Stimulated activated CD8-positive, alpha-beta memory T cell treated with anti-CD3 and anti-CD28 coated beads, Interleukin-12 subunit alpha, Interleukin-12 subunit beta, amount 100 ng/mL, for 24 hours (primary cell): ENCODE measurements around the gene DNER.

ENCODE experiments used
- DNase-seq: peaks from one replicate; pipeline ENCODE4 v3.0.0-alpha.2; 2020; ENCODE audit errors: extremely low read depth

The DNER gene

DNA sequence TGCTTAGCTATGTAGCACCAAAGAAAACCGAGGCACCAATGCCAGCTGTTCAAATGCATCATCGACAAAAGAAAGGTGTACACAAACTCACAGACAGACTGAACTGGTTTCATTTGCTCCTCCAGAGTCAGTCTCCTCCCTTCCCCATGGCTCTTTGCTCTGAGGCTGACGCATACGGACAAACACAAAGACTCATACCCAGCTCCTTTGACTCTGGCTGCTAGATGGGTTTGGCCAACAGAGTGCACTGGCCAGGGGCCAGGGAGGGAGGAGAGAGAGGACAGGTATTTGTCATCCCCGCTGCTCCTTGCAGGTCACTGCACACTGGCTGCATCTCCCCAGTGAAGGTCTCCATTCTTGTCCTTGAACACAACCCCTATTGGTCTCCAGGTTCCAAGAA lies 40.7 kb downstream of the DNER start:
- no peak for DNase-seq

DNA sequence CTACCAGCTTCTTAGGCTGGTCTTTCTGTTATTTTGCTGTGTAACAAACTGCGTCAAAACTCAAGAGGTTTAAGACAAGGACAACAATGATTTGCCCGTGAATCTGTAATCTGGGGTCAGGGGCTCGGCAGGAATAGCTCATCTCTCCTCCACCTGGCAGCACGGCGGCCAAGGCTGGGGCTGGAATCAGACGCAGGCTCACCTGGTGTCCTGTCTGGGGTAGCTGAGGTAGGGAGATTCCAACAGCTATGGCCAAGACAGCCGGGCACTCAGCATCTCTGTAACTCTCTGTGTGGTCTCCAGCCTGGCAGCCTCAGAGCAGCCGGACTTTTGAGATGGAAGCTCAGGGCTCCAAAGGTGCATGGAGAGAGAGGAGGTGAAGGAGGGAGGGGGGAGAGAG lies 42.3 kb downstream of the DNER start:
- DNase-seq = no peak

DNA sequence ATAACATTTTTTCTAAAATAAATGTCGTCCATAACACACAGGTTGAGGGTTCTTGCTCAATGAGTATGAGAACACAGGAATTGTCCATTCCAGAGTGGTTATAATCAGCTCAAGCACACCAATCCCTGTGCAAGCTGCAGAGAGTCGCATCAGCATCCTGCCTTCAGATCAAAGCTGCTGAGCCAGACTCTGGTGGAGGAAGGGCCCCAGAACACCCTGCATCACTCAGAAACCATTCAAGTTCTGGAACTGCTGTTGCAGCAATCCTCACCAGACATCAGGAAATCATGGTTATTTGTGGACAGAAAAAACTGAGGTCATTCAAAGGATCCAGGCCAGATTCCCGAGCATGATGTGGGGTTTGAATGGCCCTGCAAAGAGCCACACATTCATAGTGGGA lies 44.5 kb downstream of the DNER start:
- DNase-seq = no peak

DNA sequence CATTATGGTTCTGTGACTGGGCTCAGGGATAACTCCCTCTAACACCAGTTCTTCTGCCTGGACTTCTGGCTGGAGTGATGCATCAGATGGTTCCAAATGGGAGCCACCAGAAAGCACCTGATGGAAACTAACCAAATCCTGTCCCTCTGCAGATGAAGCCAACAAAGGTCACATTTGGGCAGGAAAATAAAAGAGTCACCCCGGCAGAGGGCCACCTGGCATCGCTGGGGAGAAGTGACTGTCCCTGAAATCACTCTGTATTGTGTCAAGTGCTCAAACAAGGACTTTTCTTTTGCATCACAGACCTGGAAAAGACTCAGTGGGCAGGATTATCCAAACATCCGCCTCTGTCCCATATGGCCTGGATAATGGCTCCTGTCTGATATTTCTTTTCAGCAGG lies 47.5 kb downstream of the DNER start:
- no peak for DNase-seq

DNA sequence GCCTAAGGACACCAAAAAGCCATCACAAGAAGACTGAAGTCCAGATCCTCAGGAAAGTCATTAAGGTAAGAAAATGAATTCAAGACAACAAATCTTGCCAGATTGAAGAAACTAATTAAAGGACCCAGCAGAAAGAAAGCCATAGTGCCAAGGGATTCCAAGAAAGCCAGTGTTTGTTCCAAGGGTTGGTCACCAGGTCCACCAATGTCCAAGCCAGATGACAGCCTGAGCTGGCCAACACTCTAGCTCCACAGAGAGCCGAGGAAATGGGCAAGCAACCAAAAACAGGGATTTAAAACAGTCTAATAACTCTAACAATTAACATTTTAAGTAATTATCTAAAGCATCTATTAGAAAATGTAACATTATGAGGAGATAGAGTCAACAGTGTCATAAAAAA lies 49.2 kb downstream of the DNER start:
- DNase-seq = no peak

DNA sequence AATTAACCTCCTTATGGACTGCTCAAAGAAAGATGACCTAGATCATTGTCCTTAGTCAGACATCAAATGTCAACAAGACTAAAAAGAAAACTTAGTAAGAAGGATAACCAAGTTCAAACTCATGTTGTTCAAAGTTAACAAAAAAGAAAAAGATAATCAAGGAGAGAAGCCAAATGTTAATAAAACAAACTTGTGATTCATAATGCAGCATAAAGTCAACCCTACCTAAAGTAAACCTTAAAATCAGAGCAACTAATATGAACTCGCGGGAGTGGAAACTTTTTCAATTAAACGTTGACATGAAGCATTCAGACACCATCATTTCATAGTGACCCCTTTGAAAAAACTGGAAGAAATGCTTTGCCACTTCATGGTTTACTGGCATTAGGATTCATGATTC lies 52.9 kb downstream of the DNER start:
- no peak for DNase-seq

DNA sequence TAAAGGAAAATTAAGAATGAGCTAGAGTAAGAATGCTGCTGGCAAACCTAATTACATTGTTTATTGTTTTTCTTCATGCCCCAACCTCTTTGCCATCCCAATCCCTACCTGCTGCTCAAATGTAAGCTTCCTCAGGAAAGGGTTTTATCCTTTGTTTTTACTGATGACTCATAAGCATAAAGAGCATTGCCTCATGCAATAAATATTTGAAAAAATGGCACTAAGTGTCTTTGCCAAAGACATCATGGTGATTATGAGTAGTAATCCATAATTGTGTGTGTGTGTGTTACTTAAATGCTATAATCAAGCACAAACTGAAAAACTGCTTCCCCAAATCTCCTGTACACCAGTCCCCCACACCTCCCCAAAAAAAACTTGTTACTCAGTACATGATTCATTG lies 53.4 kb downstream of the DNER start:
- no peak for DNase-seq

DNA sequence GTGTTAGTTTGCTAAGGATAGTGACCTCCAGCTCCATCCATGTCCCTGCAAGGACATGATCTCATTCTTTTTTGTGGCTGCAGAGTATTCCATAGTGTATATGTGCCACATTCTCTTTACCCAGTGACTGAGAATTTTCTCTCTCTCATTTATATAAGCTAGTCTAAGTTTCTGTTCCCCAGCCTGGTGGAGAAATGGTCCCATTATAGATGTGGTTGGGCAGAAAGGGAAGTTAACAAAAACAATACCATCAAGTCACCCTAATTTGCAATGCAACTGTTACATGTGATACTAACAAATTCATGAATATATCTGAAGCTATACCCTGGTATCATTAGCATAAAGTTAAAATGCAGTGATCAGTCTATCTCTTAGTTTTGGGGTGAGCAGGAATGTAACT lies 54.0 kb downstream of the DNER start:
- DNase-seq = no peak

DNA sequence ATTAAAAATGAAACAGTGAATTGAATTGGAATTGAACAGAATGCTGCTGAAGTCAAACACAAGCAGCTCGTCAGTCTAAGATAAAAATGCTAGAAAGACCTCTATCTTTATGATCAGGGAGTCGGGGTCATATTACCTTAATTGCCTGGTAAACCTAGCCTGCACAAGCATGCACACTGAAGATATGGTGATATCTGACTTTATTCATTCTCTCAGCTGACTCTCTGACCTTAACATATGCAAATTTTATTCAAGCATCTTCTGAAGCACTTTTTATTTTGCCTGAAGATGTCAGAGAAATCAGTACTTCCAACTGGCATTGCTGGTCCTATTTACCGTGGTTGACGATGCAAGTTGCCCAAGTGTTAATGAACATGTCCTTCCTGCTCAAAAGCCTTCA lies 56.4 kb downstream of the DNER start:
- no peak for DNase-seq

DNA sequence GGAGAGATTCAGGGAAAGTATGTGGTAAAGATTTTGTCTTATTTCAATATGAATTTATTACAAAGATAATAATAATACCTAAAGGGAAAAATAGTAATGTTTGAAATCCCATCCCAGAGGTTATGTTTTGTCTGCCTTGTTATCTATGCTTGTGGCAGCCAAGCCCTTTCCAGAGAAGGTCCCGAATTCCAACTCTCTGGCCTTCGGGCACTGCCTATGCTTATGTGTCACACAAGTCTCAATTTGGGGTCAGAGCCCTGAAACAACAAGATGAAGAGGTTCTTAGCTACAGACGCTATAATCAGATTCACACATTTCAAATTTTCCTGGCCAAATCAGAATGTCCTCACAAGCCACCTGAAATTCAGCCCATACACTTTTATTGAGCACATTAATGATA lies 59.9 kb downstream of the DNER start:
- DNase-seq = no peak

DNA sequence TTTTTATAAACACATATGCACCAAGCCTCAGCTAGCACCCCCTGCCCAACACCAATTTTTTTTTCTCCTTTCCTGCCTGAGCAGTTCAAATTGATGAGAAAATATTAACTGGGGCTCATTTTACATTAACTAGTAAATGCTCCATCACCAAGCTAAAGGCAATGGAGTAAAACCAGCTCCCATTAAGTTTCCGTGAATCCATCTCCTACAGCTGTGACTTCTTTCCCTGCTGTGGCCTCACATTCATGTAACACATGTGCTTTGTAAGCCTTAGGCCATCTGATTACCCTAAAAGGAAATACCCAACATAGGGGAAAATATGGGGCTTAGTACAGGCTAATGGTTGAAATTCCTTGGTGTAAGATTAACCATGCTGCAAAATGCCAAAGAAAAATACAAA lies 60.8 kb downstream of the DNER start:
- no peak for DNase-seq

DNA sequence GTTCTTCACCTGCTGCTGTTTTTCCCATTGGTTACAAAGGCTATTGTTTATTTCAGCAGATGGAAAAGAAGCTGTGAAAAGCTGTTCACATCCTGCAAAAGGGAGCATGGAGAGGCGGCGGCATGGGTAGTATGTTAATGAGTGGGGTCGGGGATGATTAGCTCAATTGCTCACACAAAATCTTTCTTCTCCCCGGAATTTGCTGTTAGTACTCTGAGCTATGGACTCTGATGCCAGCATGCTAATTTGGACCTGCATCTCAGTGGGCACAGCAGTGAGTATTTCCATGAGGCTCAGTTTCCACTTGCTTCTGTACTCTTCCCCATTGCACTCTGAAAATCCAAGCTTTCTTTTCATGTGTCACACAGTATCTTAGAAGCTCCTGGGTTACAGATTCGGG lies 61.6 kb downstream of the DNER start:
- no peak for DNase-seq

DNA sequence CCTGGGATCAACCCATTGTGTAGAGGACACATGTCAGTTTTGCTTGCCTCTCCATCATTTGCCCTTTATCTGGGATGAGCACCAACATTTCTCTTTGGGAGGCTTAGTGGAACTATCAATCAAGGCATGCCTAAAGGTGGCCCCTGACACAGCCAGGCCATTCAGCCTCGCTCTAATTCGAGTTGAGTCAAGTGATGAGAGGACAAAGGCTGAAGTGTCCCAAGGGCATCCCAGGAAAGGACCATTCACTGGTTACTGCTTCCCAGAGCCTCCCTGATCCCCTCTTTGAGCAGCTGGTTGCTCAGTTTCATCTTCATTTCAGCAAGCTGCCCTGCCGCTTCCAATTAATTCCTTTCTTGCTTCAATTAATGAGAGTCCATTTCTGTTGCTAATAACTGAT lies 63.5 kb downstream of the DNER start:
- no peak for DNase-seq

DNA sequence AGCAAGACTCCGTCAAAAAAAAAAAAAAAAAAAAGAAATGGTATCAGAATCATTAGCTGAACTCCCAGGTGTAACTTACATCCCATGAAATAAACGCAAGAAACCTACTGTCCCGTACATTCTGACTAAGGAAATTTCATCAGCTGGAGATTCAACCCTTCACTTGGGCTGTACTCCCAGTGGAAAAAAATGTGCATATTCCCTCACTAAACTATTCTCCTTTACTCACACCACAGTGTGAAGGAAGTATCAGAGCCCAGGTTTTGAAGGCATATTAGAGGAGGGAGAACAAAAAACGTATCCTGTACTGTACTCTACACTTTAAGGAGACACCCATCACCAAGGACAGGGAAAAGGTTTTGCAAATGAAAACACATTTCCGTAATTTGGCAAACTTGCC lies 64.3 kb downstream of the DNER start:
- DNase-seq = no peak

DNA sequence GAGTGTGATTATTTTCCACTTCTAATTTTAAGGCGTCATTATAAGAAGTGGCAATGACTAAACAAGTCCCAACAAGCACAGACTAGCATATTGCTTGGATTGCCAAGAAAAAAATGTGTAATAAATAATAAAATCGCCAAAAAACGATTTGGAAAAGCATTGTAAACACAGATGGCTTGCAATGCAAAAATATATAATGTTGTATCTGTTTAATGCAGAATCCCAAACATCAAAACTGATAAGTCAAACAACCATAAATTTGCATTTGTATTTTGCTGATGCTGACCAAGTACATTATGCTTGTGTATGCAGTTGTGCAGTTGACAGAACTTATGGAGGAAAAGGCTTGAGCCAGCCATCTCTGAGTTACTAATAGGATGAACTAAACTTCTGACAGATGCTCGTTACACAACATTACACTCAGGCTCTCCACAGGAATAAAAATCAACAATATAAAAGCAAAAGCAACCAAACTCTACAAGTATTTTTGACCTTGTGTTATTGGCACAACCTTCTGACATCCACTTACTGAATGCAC lies 68.1 kb downstream of the DNER start:
- DNase-seq = no peak

DNA sequence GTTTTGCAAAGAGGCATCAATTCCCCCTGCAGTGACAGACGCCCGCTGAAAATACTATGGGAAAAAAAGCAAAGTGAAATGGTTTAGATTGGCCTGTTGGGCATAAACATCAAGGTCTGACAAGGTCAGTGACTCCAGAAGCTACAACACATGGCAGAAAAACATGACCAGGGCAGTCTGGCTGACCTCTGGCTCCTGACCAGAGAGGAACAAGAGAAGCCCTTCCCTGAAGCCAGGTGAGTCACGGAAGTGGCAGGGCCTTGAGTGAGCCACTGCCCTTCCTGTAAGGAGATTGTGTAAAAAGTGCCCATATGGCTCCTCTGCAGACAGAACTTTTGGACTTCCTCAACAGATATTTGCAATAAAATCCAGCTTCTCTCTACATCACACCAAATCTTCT lies 72.0 kb downstream of the DNER start:
- no peak for DNase-seq

DNA sequence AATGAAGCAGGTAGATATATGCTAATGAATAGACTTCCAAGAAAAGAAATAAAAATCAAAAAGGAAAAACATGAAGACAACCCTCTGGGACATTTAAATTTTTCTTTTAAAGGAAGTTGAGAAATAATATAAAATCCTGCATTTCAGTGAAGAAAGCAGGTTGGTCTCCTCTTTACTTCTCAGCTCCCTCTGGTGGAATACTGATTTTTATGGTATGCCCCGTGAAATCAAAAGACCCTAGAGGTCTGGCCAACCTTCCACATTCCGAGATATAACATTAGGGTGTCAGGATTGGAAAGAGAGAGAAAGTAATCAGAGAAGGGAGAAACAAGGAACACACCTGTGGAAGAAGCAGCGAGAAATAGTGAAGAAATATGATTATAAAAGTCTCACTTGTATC lies 72.7 kb downstream of the DNER start:
- no peak for DNase-seq

DNA sequence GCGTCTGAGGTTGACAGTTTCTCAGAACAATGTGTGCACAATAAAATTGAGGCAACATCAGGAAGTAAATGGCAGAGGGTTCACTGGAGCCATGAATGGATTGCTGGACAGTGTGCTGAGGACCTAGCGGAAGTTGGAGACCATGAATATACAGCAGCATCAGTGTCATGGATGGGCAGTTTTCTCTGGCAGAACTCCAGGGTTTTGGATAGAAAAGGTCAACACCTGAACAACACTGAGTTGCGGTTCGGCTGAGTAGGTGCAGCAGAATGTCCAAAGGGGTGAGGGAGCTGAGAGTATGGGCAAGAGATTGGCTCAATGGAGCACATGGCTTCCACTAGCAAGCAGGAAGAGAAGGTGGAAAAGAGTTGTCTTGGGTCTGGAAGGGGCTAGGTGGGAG lies 73.7 kb downstream of the DNER start:
- DNase-seq = no peak

DNA sequence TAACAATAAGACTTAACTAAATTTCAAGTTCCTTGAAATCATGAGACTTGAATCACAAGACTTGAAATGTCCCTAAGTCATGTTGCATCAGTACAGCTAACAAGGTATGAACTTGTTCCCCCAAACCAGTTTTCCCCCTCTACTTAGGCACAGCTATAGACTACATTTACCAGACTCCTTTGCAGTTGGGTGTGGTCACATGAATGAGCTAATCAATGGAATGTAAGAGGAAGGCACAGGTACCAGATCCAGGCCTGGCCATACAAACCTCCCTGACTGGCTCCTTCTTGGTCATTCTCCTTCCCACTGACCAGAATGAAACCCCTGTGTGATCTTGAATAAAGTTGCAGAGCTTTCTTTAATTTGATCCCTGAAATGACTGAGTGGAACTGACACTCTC lies 77.8 kb downstream of the DNER start:
- DNase-seq = no peak

DNA sequence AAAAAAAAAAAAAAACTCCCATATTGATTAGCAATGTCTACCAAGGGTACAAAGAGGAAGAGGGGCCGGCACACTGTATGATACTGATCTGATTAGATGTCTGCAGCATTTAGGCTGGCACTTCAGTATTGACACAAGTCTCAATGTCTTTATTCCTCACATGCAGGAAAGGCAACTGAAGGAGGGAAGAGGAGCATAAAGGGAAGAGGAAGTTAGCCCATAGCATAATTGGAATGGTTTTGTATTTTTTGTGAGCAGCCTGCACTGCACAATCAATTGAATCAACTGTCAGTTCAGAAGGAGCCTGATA lies 79.0 kb downstream of the DNER start:
- no peak for DNase-seq

DNA sequence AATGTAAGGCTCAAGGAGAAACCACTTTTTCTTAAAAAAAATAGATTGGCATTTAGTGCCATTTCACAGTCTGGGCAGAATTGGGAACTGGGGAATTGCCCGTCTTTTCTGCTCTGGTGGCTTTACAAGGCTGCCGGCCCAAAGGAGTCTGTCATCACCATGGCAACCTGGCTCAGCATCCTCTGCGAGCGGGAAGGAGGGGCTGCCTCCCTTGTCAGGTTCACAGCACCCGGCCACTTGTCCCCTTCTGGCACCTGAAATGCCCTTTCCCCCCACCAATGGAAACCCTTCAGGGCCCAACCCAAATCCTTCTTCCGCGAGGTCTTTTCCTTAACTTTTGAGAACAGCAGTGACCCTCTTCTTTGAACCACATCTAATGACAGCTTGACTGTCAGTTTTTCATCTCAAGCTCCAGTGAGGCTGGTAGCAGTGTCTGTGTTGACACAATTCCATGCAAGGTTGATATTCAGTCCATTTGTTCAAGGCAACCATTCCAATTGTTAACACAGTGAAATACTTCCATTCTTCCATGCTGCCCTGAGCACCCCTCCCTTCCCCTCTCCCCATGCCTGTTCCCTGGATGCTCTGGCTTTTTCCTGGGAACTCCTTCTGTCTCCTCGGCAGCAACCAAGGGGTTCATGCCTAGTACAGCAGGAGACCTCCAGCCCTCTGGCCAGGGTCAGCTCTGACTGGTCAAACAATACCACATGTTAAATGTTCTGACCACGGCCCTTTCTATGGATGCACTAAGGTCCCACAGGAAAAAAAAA lies 79.6 kb downstream of the DNER start:
- DNase-seq = no peak

DNA sequence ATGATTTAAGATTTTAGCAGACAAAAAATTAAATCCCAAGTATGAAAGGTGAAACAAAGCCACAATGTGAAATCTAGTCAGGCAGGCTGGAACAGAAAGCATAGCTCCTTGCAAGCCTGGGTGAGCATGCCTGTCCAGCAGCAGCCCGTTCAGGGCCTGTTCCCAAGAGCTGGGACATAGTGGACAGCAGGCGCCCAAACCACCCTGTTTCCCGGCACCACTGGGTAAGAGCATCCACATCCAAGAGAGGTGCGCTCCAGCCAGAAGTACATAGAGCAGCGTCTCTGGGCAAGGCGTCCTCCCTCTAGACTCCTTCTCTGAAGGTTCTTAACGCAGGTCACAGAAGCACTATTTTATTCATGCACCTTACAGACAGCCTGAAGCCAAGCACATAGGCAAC lies 80.8 kb downstream of the DNER start:
- no peak for DNase-seq

DNA sequence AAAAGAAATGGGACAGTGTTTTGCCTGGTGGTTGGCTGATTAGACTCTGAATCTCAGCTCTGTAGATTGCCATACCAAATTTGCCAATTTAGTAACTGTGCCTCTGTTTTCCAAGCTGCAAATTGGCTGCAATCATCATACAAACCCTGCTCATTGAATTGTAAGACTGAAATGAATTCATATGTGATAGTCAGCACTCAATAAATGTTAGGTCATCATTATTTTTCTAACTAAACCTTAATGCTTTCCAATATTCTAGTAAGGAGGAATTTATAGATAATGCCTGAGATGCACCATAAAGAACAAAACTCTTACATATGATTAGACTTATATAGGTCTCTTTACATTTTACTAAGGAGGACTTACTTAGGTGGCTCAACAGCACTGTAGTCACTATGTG lies 85.3 kb downstream of the DNER start:
- DNase-seq = no peak

DNA sequence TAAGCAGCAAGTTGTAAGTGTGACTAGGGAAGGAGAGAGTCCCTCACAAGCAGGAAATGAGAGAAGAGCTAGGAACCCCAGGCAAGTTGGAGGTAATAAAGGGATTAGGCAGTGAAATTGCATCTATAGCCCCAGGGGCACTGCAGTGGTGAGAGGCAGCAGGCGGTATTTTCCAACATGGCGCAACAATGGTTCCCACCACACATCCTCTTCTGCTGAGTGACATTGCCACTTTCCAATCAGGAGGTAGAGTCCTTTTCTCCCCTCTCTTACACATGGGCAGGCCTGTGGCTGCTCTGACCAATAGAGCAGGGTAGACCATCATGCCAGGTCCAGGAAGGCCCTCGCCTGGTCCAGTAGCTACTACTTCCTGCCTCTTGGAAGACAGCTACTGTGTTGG lies 86.6 kb downstream of the DNER start:
- DNase-seq = no peak
